HFFc6 (cell line): ENCODE results near the gene RB1. TPM values are rescaled to one million over a fixed set of nuclear protein-coding genes. Genes with fewer than 3 reads are reported as not detected.

ENCODE experiments used
- DNase-seq: peaks from one replicate; pipeline ENCODE4 v3.0.0-alpha.2; 2018
- H3K27ac Mint-ChIP-seq: 2 replicates; pipeline ENCODE4 v1.8.0; 2020; ENCODE audit warnings: mild to moderate bottlenecking, mixed read lengths
- H3K27me3 Mint-ChIP-seq: 2 replicates; pipeline ENCODE4 v1.8.0; 2021; ENCODE audit warnings: mild to moderate bottlenecking, moderate library complexity, mixed read lengths; ENCODE audit not compliant: insufficient read depth
- H3K36me3 Mint-ChIP-seq: 2 replicates; pipeline ENCODE4 v1.8.0; 2021; ENCODE audit warnings: low read depth, mixed read lengths
- H3K4me1 Mint-ChIP-seq: 2 replicates; pipeline ENCODE4 v1.8.0; 2020; ENCODE audit warnings: low read depth, mixed read lengths
- H3K4me3 Mint-ChIP-seq: 2 replicates; pipeline ENCODE4 v1.8.0; 2020; ENCODE audit warnings: mild to moderate bottlenecking, moderate library complexity, mixed read lengths
- H3K9me3 Mint-ChIP-seq: 2 replicates; pipeline ENCODE4 v1.8.0; 2020; ENCODE audit warnings: mild to moderate bottlenecking, mixed read lengths
- CTCF ChIP-seq: fragments of 200-600 bp; sonication (generic); IDR thresholded peaks from 2 replicates; pipeline ENCODE4 v1.5.0; 2021; ENCODE audit warnings: antibody characterized with exemption, mild to moderate bottlenecking
- long read RNA-seq: library from polyadenylated mRNA; unstranded; transcript quantifications from one replicate; pipeline ENCODE4 v2.0.0, GENCODE V29; 2019
- total RNA-seq, 6 experiments: library from RNA; stranded (reverse); fragmentation: NEBNext Ultra II Directional; extraction: Animal tissue kit (Norgen Biotek cat#: 25700); gene quantifications; 2 replicates in 1 of 6; 3 replicates in 5 of 6; pipeline ENCODE4 v1.2.3, GENCODE V29; 2021

RB1 gene
- 10 to 100 TPM; 39.2 to 50.4 (median 43.0) TPM for total RNA-seq
- long read RNA-seq, full-length matches to known transcripts, result 7 of 29 reads
- long read RNA-seq, partial matches to known transcripts, result 20 of 29 reads
- long read RNA-seq, other reads (novel, unspliced or antisense), result 2 of 29 reads

DNA sequence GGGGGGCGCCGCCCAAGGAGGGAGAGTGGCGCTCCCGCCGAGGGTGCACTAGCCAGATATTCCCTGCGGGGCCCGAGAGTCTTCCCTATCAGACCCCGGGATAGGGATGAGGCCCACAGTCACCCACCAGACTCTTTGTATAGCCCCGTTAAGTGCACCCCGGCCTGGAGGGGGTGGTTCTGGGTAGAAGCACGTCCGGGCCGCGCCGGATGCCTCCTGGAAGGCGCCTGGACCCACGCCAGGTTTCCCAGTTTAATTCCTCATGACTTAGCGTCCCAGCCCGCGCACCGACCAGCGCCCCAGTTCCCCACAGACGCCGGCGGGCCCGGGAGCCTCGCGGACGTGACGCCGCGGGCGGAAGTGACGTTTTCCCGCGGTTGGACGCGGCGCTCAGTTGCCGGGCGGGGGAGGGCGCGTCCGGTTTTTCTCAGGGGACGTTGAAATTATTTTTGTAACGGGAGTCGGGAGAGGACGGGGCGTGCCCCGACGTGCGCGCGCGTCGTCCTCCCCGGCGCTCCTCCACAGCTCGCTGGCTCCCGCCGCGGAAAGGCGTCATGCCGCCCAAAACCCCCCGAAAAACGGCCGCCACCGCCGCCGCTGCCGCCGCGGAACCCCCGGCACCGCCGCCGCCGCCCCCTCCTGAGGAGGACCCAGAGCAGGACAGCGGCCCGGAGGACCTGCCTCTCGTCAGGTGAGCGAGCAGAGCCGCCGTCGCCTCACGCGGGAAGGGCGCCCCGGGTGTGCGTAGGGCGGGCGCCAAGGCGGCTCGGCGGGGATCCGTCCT, at the start of gene RB1:
Gene RB1, plus strand, starts transcription at position 393 of the 784 bp plus-strand sequence. Its CDS starts 162 bp downstream, at position 555.
- no peak for TF ChIP-seq CTCF
- Mint-ChIP-seq H3K36me3 (peaks cover 8% of the 10 kb centered on the region; the same call in 1 of the 2 replicates), H3K9me3 (no peaks in the 10 kb centered on the region), H3K27ac (peak within 1 kb of the TSS; percentile 96), H3K4me3 (peak within 1 kb of the TSS; percentile 99), H3K4me1 (peaks cover 33% of the 10 kb centered on the region), H3K27me3 (no peaks in the 10 kb centered on the region)
- peak; percentile 90 for DNase-seq

DNA sequence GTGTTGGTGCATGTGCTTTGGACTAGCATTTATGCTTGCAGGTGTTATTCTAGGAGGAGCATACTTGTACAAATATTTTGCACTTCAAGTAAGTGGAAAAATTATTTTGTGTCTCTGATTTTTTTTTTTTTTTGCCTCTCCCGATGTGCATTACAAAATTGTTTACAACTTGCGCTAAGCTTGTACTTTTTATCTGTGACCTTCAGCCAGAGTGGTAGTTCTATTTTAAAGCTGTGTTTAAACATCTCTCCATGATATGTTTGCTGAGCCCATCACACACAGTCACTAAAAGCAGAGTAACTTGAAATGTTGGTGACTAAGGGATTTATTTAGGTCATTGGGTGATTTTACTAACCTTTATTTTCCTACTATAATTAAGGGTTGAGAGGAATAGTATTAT, 49.7 kb upstream of the RB1 start:
- no peak overlapping the region for H3K27ac Mint-ChIP-seq
- H3K27me3 Mint-ChIP-seq, result no peaks in the 10 kb centered on the region
- H3K4me1 Mint-ChIP-seq, result no peaks in the 10 kb centered on the region
- TF ChIP-seq CTCF, result no peak
- no peak for DNase-seq
- H3K9me3 Mint-ChIP-seq, result no peaks in the 10 kb centered on the region
- peaks cover 15% of the 10 kb centered on the region for H3K36me3 Mint-ChIP-seq
- no peak overlapping the region for H3K4me3 Mint-ChIP-seq

DNA sequence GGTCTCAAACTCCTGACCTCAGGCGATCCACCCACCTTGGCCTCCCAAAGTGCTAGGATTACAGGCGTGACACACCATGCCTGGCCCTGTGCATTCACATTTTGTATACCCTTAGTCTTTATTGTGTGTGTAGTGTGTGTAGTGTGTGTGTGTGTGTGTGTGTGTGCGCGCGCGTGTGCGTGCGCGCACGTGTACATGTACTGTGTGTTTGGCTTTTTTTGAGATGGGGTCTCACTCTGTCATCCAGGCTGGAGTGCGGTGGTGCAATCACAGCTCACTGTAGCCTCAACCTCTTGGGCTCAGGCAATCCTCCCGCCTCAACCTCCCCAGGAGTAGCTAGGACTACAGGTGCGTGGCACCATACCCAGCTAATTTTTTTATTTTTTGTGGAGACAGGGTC, 48.5 kb upstream of the RB1 start:
- Mint-ChIP-seq H3K4me1 (0 out of 2 replicates have a peak, but pooled peaks cover 5% of the 10 kb centered on the region), H3K4me3 (no peak overlapping the region), H3K27me3 (no peaks in the 10 kb centered on the region), H3K27ac (no peak overlapping the region), H3K36me3 (peaks cover 15% of the 10 kb centered on the region), H3K9me3 (no peaks in the 10 kb centered on the region)
- no peak for TF ChIP-seq CTCF
- no peak for DNase-seq

DNA sequence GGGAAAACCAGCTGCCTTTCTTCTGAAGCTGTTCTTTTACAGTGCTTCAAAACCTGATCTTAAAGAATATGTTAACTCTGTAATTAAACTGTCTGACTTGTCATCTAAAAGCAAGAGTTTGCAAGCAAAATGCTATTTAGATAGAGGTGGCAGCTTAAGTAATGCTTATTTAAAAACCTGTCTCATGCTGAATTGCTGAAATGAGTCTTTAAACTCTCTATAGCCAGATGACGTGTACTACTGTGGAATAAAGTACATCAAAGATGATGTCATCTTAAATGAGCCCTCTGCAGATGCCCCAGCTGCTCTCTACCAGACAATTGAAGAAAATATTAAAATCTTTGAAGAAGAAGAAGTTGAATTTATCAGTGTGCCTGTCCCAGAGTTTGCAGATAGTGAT, 47.6 kb upstream of the RB1 start:
- H3K36me3 Mint-ChIP-seq, result peaks cover 15% of the 10 kb centered on the region
- H3K27me3 Mint-ChIP-seq, result no peaks in the 10 kb centered on the region
- no peak overlapping the region for H3K4me3 Mint-ChIP-seq
- H3K4me1 Mint-ChIP-seq, result 0 out of 2 replicates have a peak, but pooled peaks cover 5% of the 10 kb centered on the region
- no peaks in the 10 kb centered on the region for H3K9me3 Mint-ChIP-seq
- DNase-seq, result no peak
- no peak overlapping the region for H3K27ac Mint-ChIP-seq
- TF ChIP-seq CTCF, result no peak

GRCh38 chr13:48258002-48258401, 45.5 kb upstream of the RB1 start:
- Mint-ChIP-seq H3K27me3 (no peaks in the 10 kb centered on the region), H3K4me1 (peaks cover 13% of the 10 kb centered on the region), H3K36me3 (peaks cover 25% of the 10 kb centered on the region), H3K9me3 (no peaks in the 10 kb centered on the region), H3K4me3 (no peak overlapping the region), H3K27ac (no peak overlapping the region)
- no peak for TF ChIP-seq CTCF
- DNase-seq, result no peak
